ENCODE data around the gene AKAP8. TPM values are rescaled to one million over a fixed set of nuclear protein-coding genes. Genes with fewer than 3 reads are reported as not detected.

Gene AKAP8
- polyA plus RNA-seq, 1 donor (not counting 4 experiments of a cell fraction or from before 2014, with no cell fraction given) = 18.1 TPM

- Histone ChIP-seq H2AFZ (ENCODE audit: control insufficient read depth, low read length) (no peak overlapping the region), H3K27me3 (ENCODE audit: control insufficient read depth, extremely low read depth, insufficient read depth, low read length) (no peaks in the 10 kb centered on the region), H3K36me3 (ENCODE audit: control insufficient read depth in 2 of 2, extremely low read depth in 1 of 2, insufficient read depth in 2 of 2, low read length in 2 of 2) (peaks cover 2 to 15% of the 10 kb centered on the region in 2 experiments), H3K27ac (ENCODE audit: control insufficient read depth, insufficient read depth, low read length) (no peak overlapping the region), H3K9me1 (ENCODE audit: control insufficient read depth, extremely low read depth, insufficient read depth, low read length) (peaks cover 18% of the 10 kb centered on the region), H3K4me3 (ENCODE audit: control insufficient read depth in 2 of 3, extremely low read depth in 1 of 3, insufficient read depth in 2 of 3, low read depth in 1 of 3, low read length in 3 of 3) (no peak overlapping the region), H3K4me1 (ENCODE audit: control insufficient read depth, extremely low read depth, insufficient read depth, low read length) (peaks cover 31% of the 10 kb centered on the region), H3K4me2 (ENCODE audit: control insufficient read depth, extremely low read depth, insufficient read depth, low read depth, low read length) (no peak overlapping the region), H3K9me3 (ENCODE audit: control insufficient read depth, low read depth, low read length) (no peaks in the 10 kb centered on the region), H4K20me1 (ENCODE audit: control insufficient read depth, extremely low read depth, insufficient read depth, low read length) (peaks cover 76% of the 10 kb centered on the region), H3K9ac (ENCODE audit: control insufficient read depth, extremely low read depth, insufficient read depth, low read length) (no peak overlapping the region), H3K79me2 (ENCODE audit: control insufficient read depth, insufficient read depth, low read length) (peaks cover 98% of the 10 kb centered on the region)
- dilution Hi-C loops (cut with MboI; ENCODE audit: extremely low pct_ligation_motif_present, low sequenced_read_pairs) = no loop called here
- no peak for DNase-seq (ENCODE audit: low read depth, low spot score)
- TF ChIP-seq EZH2 (IDR thresholded peaks at IDR 0.05; ENCODE audit: low read length) (no peak), CTCF (optimal IDR thresholded peaks at IDR 0.05 in 1 of 3, IDR thresholded peaks at IDR 0.05 in 1 of 3, conservative IDR thresholded peaks at IDR 0.05 in 1 of 3; ENCODE audit: extremely low read depth in 1 of 3, insufficient read depth in 2 of 3, low read length in 3 of 3) (no peak)
- FAIRE-seq = no peak
Observed at GRCh38 chr19:15316498-15316897, 63.1 kb downstream of the AKAP8 start.

GRCh38 chr19:15315101-15315500 is 64.5 kb downstream of the AKAP8 start:
- Histone ChIP-seq H3K9ac (ENCODE audit: control insufficient read depth, extremely low read depth, insufficient read depth, low read length) (no peak overlapping the region), H3K4me3 (ENCODE audit: control insufficient read depth in 2 of 3, extremely low read depth in 1 of 3, insufficient read depth in 2 of 3, low read depth in 1 of 3, low read length in 3 of 3) (no peak overlapping the region), H2AFZ (ENCODE audit: control insufficient read depth, low read length) (no peak overlapping the region), H3K27me3 (ENCODE audit: control insufficient read depth, extremely low read depth, insufficient read depth, low read length) (no peaks in the 10 kb centered on the region), H4K20me1 (ENCODE audit: control insufficient read depth, extremely low read depth, insufficient read depth, low read length) (peaks cover 70% of the 10 kb centered on the region), H3K9me3 (ENCODE audit: control insufficient read depth, low read depth, low read length) (no peaks in the 10 kb centered on the region), H3K36me3 (ENCODE audit: control insufficient read depth in 2 of 2, extremely low read depth in 1 of 2, insufficient read depth in 2 of 2, low read length in 2 of 2) (peaks cover 2 to 15% of the 10 kb centered on the region in 2 experiments), H3K9me1 (ENCODE audit: control insufficient read depth, extremely low read depth, insufficient read depth, low read length) (peaks cover 18% of the 10 kb centered on the region), H3K4me1 (ENCODE audit: control insufficient read depth, extremely low read depth, insufficient read depth, low read length) (peaks cover 31% of the 10 kb centered on the region), H3K79me2 (ENCODE audit: control insufficient read depth, insufficient read depth, low read length) (peaks cover 95% of the 10 kb centered on the region), H3K27ac (ENCODE audit: control insufficient read depth, insufficient read depth, low read length) (peak overlapping the region; percentile 57), H3K4me2 (ENCODE audit: control insufficient read depth, extremely low read depth, insufficient read depth, low read depth, low read length) (peak overlapping the region; percentile 18)
- FAIRE-seq (peak; percentile 36), DNase-seq (ENCODE audit: low read depth, low spot score) (peak; percentile 52)
- dilution Hi-C loops (cut with MboI; ENCODE audit: extremely low pct_ligation_motif_present, low sequenced_read_pairs) = no loop called here
- TF ChIP-seq CTCF (optimal IDR thresholded peaks at IDR 0.05 in 1 of 3, IDR thresholded peaks at IDR 0.05 in 1 of 3, conservative IDR thresholded peaks at IDR 0.05 in 1 of 3; ENCODE audit: extremely low read depth in 1 of 3, insufficient read depth in 2 of 3, low read length in 3 of 3) (no peak), EZH2 (IDR thresholded peaks at IDR 0.05; ENCODE audit: low read length) (no peak)

Data from keratinocyte (primary cell).